Cardiac ventricle fibroblast (primary cell): ENCODE data around the gene ZBTB37. TPM values are rescaled to one million over a fixed set of nuclear protein-coding genes. Genes with fewer than 3 reads are reported as not detected.

Experiments
- total RNA-seq: library from RNA; depleted of rRNA; stranded (reverse); fragments of >200 nt; gene quantifications from 2 replicates; pipeline ENCODE4 v1.2.3, GENCODE V29; 2015

Gene ZBTB37
- total RNA-seq, result 3.4 and 3.6 TPM in 2 replicates

GRCh38 chr1:173868266-173869020 is at the start of gene ZBTB37:
ZBTB37 (plus strand) TSS chr1:173868380; CDS start chr1:173870226, 1,846 bp downstream.

GRCh38 chr1:173824315-173825081 is 43.7 kb upstream of the ZBTB37 start, which contains the start of the genes CENPL and DARS2:
CENPL (minus strand) TSS chr1:173824883; CDS start chr1:173811299, 13,584 bp downstream.
DARS2 (plus strand) TSS chr1:173824673; CDS start chr1:173825230, 557 bp downstream.

GRCh38 chr1:173867753-173868265 is 371 bp upstream of the ZBTB37 start, which contains the start of gene GAS5:
GAS5 (minus strand) TSS chr1:173867989.

GRCh38 chr1:173917149-173917548 is 49.0 kb downstream of the ZBTB37 start, which contains the start of gene SERPINC1:
SERPINC1 (minus strand) TSS chr1:173917327; CDS start chr1:173917259, 68 bp downstream.

Other genes starting within 250 kb of the ZBTB37 start
- gene TEX50, start 233.0 kb upstream of the ZBTB37 start, total RNA-seq, result not detected in 2 replicates
- not detected in 2 replicates for gene ANKRD45, start 198.5 kb upstream of the ZBTB37 start, total RNA-seq
- 19.5 and 22.3 TPM in 2 replicates for gene KLHL20, start 153.4 kb upstream of the ZBTB37 start, total RNA-seq
- gene DARS2, start 43.7 kb upstream of the ZBTB37 start, total RNA-seq, result 10.9 and 11.9 TPM in 2 replicates
- gene CENPL, start 43.5 kb upstream of the ZBTB37 start, total RNA-seq, result 4.4 and 10.4 TPM in 2 replicates
- 505 and 652 TPM in 2 replicates for gene GAS5, start 391 bp upstream of the ZBTB37 start, total RNA-seq
- gene SERPINC1, start 48.9 kb downstream of the ZBTB37 start, total RNA-seq, result not detected in 2 replicates
- 11.2 and 15.0 TPM in 2 replicates for gene RC3H1, start 154.0 kb downstream of the ZBTB37 start, total RNA-seq